Epithelial cell of proximal tubule (primary cell): ENCODE measurements around the gene TEX13A. TPM values are rescaled to one million over a fixed set of nuclear protein-coding genes. Genes with fewer than 3 reads are reported as not detected.
"Not testable (repeated sequence)": the region's sequence is repeated elsewhere in the genome, so short reads cannot be mapped to it uniquely, and the experiment has no call there.

Experiments
- DNase-seq: peaks from one replicate; pipeline ENCODE4 v3.0.0-alpha.2; 2011; ENCODE audit warnings: low read depth
- H3K4me3 ChIP-seq: 2 replicates; pipeline ENCODE4 v1.5.1; 2011; ENCODE audit warnings: low read depth, mild to moderate bottlenecking, low read length
- CTCF ChIP-seq: conservative IDR thresholded peaks from 2 replicates; pipeline ENCODE4 v1.5.1; 2012; ENCODE audit warnings: low read depth, mild to moderate bottlenecking, low read length
- total RNA-seq: library from RNA; depleted of rRNA; stranded (reverse); fragments of >200 nt; gene quantifications from 2 replicates; pipeline ENCODE4 v1.2.3, GENCODE V29; 2015

Gene TEX13A
- total RNA-seq, 1 donor from 2014 or later, result not detected

GRCh38 chrX:105260291-105261043, 40.0 kb upstream of the TEX13A start:
- no peak for TF ChIP-seq CTCF
- DNase-seq, result no peak
- H3K4me3 ChIP-seq, result no peak overlapping the region

- no peak for DNase-seq
Observed at GRCh38 chrX:105241056-105241455, 20.6 kb upstream of the TEX13A start.

GRCh38 chrX:105237407-105237806, 16.9 kb upstream of the TEX13A start:
- not testable (repeated sequence) for DNase-seq, H3K4me3 ChIP-seq

More at GRCh38 chrX:105241056-105241455, 20.6 kb upstream of the TEX13A start:
- no peak overlapping the region for H3K4me3 ChIP-seq
- TF ChIP-seq CTCF, result no peak

- TF ChIP-seq CTCF, result no peak
- H3K4me3 ChIP-seq, result no peak overlapping the region
- DNase-seq, result no peak
Observed at GRCh38 chrX:105229146-105229545, 8.7 kb upstream of the TEX13A start.

GRCh38 chrX:105228602-105229001, 8.1 kb upstream of the TEX13A start:
- no peak for DNase-seq
- TF ChIP-seq CTCF, result no peak
- no peak overlapping the region for H3K4me3 ChIP-seq

- no peak for DNase-seq
- TF ChIP-seq CTCF, result no peak
Observed at GRCh38 chrX:105226499-105226898, 6.0 kb upstream of the TEX13A start.

GRCh38 chrX:105221374-105221773, 880 bp upstream of the TEX13A start:
- TF ChIP-seq CTCF, result no peak
- no peak for DNase-seq
- H3K4me3 ChIP-seq, result no peak overlapping the region

More at GRCh38 chrX:105226499-105226898, 6.0 kb upstream of the TEX13A start:
- no peak overlapping the region for H3K4me3 ChIP-seq
